A673 (cell line): ENCODE data around the gene NUBPL. TPM values are rescaled to one million over a fixed set of nuclear protein-coding genes. Genes with fewer than 3 reads are reported as not detected.

Experiments
- BruUV-seq: library from RNA; stranded (reverse); fragments of 400-500 nt; replicated peaks from 2 replicates; lab custom pipeline; 2021; lab: Mats Ljungman, UMichigan
- CTCF ChIA-PET: fragments of 300-600 bp; sonication (Branson Sonifier 250); formaldehyde crosslinking; loops from one replicate; lab custom pipeline; 2022; ENCODE audit warnings: antibody characterized with exemption; lab: Charles Lee
- POLR2A ChIA-PET: fragments of 300-600 bp; sonication (Branson Sonifier 250); formaldehyde crosslinking; loops from one replicate; lab custom pipeline; 2022; ENCODE audit warnings: antibody characterized with exemption; ENCODE audit not compliant: low non-redundant PET; lab: Charles Lee
- DNase-seq: peaks from one replicate; pipeline ENCODE4 v3.0.0-alpha.2; 2015; ENCODE audit warnings: low spot score
- H3K27ac ChIP-seq: fragments of 200-600 bp; sonication (generic); 2 replicates; pipeline ENCODE4 v1.5.1; 2016; ENCODE audit warnings: mixed run types, low read depth, mild to moderate bottlenecking, mixed read lengths, antibody characterized with exemption, low read length; ENCODE audit not compliant: poor library complexity, severe bottlenecking
- H3K27me3 ChIP-seq: fragments of 200-600 bp; sonication (generic); replicated peaks from 2 replicates; pipeline ENCODE4 v1.6.1; 2017; ENCODE audit warnings: mixed run types, low read depth, mild to moderate bottlenecking, mixed read lengths, antibody characterized with exemption, low read length; ENCODE audit not compliant: insufficient read depth, poor library complexity
- H3K36me3 ChIP-seq: fragments of 200-600 bp; sonication (generic); 2 replicates; pipeline ENCODE4 v1.6.1; 2016; ENCODE audit warnings: mixed run types, mild to moderate bottlenecking, mixed read lengths, antibody characterized with exemption, low read length; ENCODE audit not compliant: insufficient read depth, poor library complexity, severe bottlenecking
- H3K4me1 ChIP-seq: fragments of 200-600 bp; sonication (generic); 2 replicates; pipeline ENCODE4 v1.6.1; 2017; ENCODE audit warnings: mixed run types, mild to moderate bottlenecking, mixed read lengths, antibody characterized with exemption, low read length; ENCODE audit not compliant: insufficient read depth, poor library complexity, severe bottlenecking
- H3K4me3 ChIP-seq: fragments of 200-600 bp; sonication (generic); 2 replicates; pipeline ENCODE4 v1.5.1; 2016; ENCODE audit warnings: low read depth, mixed run types, mild to moderate bottlenecking, mixed read lengths, low read length; ENCODE audit not compliant: poor library complexity, severe bottlenecking
- H3K9me3 ChIP-seq: fragments of 200-600 bp; sonication (generic); 2 replicates; pipeline ENCODE4 v1.6.1; 2016; ENCODE audit warnings: mixed run types, low read depth, mild to moderate bottlenecking, mixed read lengths, antibody characterized with exemption, low read length; ENCODE audit not compliant: poor library complexity, severe bottlenecking
- EZH2 ChIP-seq: fragments of 200-600 bp; sonication (generic); IDR thresholded peaks from 2 replicates; pipeline ENCODE4 v1.6.1; 2017; ENCODE audit warnings: borderline replicate concordance, low read depth, mild to moderate bottlenecking, mixed read lengths, antibody characterized with exemption, low read length; ENCODE audit not compliant: poor library complexity, severe bottlenecking
- intact Hi-C: fragments of 100-400 bp; cut with micrococcal nuclease; formaldehyde crosslinking; loops from one replicate; pipeline ENCODE4 v1.10.0; 2022; ENCODE audit not compliant: unreplicated experiment
- total RNA-seq: library from RNA; stranded (reverse); gene quantifications from 2 replicates; pipeline ENCODE4 v1.2.3, GENCODE V29; 2021
- TF ChIP-seq, protein P1 (sequence below): fragments of 300-800, 200-600 bp; sonication (generic); conservative IDR thresholded peaks from 2 replicates; pipeline ENCODE4 v1.5.1; 2017; ENCODE audit warnings: low read depth, mild to moderate bottlenecking, antibody characterized with exemption, low read length, moderate library complexity, mixed read lengths

NUBPL gene
- total RNA-seq, 1 experiment from 2014 or later = 15.5 TPM

DNA sequence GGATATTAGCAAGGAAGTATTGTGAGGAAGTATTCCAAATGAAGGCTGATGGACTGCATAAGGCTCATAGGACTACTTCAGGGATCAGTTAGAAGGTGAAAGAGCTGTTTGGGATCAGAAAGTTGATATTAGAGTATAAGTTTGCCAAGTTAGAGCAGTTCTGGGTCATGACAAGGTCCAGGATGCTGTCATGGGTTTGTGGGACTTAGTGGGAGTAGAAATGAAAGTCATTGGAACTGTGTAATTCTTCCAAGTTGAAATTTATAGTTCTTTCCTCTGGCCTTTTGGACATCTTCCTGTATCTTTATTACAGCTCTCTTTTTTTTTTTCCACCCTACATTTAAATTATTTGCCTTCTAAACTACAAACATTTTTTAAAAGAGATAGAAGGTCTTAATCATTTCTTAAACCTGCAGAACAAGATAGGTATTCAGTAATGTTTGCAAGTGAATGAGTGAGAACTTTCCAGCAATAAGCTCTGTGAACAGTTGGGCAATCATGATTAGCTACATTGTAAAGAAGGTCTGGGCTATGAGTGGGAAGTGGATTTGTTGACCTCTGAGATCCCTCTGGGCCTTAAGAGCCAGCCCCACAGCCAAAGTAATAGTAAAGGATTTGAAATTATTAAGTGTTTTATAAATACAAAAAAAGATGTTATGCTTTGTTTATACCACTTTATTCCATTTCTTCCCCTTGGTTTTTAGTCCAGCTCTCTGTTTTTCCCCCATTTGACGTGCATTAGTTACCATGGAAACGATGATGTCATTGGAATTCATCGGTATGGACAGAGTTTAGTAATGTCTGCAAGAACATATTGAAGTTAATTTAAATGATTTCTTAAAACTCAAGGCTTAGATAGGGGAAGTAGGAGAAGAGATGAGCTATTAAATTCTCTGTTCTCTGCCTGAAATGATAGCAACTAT is 268.0 kb downstream of the NUBPL start:
- Histone ChIP-seq H3K4me1 (peaks cover 4% of the 10 kb centered on the region), H3K4me3 (no peak overlapping the region), H3K9me3 (no peaks in the 10 kb centered on the region), H3K27me3 (no peaks in the 10 kb centered on the region), H3K36me3 (no peaks in the 10 kb centered on the region), H3K27ac (no peak overlapping the region)
- no TSS peak for BruUV-seq
- ChIA-PET POLR2A (no interaction called here), CTCF (no interaction called here)
- no peak for TF ChIP-seq EZH2
- TF ChIP-seq, protein P1, sequence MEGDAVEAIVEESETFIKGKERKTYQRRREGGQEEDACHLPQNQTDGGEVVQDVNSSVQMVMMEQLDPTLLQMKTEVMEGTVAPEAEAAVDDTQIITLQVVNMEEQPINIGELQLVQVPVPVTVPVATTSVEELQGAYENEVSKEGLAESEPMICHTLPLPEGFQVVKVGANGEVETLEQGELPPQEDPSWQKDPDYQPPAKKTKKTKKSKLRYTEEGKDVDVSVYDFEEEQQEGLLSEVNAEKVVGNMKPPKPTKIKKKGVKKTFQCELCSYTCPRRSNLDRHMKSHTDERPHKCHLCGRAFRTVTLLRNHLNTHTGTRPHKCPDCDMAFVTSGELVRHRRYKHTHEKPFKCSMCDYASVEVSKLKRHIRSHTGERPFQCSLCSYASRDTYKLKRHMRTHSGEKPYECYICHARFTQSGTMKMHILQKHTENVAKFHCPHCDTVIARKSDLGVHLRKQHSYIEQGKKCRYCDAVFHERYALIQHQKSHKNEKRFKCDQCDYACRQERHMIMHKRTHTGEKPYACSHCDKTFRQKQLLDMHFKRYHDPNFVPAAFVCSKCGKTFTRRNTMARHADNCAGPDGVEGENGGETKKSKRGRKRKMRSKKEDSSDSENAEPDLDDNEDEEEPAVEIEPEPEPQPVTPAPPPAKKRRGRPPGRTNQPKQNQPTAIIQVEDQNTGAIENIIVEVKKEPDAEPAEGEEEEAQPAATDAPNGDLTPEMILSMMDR = no peak
- intact Hi-C loops = no loop called here
- DNase-seq = peak; percentile 54

DNA sequence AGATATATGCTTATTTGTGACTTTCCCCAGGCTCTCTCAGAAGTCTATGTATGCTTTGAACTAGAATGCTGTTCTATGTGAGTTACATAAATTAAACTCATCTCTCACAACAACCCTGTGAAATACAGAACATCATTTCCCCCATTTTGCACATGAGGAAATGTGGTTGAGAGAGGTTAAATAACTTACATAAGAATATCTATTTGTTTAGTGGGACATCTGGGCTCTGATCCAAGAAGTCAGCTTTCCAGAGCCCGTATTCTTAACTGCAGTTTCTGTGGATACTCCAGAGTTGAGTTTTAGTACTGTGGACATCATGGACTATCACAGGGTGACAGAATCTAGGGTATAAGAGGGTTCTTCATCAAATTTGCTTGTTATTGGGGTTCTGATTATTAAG is 273.4 kb downstream of the NUBPL start:
- POLR2A ChIA-PET = no interaction called here
- CTCF ChIA-PET = no interaction called here
- Histone ChIP-seq H3K9me3 (no peaks in the 10 kb centered on the region), H3K27me3 (no peaks in the 10 kb centered on the region), H3K36me3 (no peaks in the 10 kb centered on the region), H3K4me3 (no peak overlapping the region), H3K4me1 (peaks cover under 1% of the 10 kb centered on the region), H3K27ac (no peak overlapping the region)
- no peak for TF ChIP-seq EZH2
- TF ChIP-seq, protein P1 = no peak
- intact Hi-C loops = no loop called here
- no TSS peak for BruUV-seq
- DNase-seq = peak; percentile 4

DNA sequence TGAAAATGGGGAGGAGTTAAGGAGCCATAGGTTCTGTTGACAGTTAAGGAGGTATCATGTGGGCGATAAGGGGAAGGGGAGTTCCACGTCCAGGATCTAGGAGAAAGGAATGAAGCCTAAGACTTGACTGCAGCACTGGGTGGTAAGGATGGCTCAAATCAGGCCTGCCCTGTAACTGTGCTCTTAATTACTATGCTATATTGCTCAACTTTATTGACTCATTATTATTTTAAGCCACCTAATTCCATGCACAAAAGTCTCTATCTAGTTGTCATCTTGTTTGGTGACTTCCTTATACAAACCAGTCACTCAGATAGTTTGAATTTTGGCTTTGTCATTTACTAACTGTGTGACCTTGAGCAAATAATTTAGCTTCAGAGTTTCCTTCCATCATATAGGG is 273.8 kb downstream of the NUBPL start:
- no peaks in the 10 kb centered on the region for H3K36me3 ChIP-seq
- POLR2A ChIA-PET = no interaction called here
- intact Hi-C loops = no loop called here
- H3K27ac ChIP-seq = no peak overlapping the region
- H3K9me3 ChIP-seq = no peaks in the 10 kb centered on the region
- CTCF ChIA-PET = no interaction called here
- H3K4me1 ChIP-seq = no peaks in the 10 kb centered on the region
- TF ChIP-seq, protein P1 = no peak
- TF ChIP-seq EZH2 = no peak
- no peak overlapping the region for H3K4me3 ChIP-seq
- BruUV-seq = no TSS peak
- H3K27me3 ChIP-seq = no peaks in the 10 kb centered on the region
- no peak for DNase-seq
